ENCODE data around the gene RNU1-3.
"Not testable (repeated sequence)": the region's sequence is repeated elsewhere in the genome, so short reads cannot be mapped to it uniquely, and the experiment has no call there.

DNA sequence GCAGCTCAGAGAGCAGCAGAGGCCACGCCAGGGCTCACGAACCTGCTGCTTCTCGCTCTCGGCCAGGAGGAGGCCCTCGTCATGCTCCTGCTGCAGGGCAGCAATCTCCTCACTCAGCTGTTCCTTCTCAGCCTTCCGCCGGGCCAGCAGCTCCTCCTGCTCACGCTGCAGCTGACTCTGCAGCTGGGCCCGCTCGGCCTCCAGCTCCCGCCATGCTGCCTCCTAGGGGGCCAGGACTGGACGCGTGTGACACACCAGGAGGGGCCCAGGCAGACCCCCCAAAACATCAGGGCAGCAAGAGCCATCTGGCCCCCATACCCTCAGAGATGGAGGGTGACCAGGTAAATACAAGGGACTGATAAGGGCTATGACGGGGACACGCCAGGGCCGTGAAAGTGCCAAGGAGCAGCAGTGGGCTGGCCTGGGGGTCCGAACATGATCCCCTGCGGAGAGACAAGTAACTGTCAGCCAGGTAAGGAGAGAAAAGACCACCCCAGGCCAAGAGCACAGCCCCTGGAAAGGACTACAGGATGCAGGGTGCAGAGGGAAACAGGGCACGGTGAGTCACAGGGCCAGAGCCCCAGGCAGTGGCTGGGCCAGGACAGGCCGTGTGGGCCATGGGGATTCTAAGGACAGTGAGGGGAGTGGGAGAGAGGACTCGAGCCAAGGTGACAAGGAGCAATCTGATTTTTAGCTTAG is 46.8 kb downstream of the RNU1-3 start:
- not testable (repeated sequence) for TF ChIP-seq POLR2AphosphoS5 (IDR thresholded peaks at IDR 0.05)
- TF ChIP-seq, protein P1, sequence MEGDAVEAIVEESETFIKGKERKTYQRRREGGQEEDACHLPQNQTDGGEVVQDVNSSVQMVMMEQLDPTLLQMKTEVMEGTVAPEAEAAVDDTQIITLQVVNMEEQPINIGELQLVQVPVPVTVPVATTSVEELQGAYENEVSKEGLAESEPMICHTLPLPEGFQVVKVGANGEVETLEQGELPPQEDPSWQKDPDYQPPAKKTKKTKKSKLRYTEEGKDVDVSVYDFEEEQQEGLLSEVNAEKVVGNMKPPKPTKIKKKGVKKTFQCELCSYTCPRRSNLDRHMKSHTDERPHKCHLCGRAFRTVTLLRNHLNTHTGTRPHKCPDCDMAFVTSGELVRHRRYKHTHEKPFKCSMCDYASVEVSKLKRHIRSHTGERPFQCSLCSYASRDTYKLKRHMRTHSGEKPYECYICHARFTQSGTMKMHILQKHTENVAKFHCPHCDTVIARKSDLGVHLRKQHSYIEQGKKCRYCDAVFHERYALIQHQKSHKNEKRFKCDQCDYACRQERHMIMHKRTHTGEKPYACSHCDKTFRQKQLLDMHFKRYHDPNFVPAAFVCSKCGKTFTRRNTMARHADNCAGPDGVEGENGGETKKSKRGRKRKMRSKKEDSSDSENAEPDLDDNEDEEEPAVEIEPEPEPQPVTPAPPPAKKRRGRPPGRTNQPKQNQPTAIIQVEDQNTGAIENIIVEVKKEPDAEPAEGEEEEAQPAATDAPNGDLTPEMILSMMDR (IDR thresholded peaks at IDR 0.05 in 8 of 11, conservative IDR thresholded peaks at IDR 0.05 in 3 of 11): not testable (repeated sequence)

Data from spleen (tissue), 7 donors.